Measurements from ENCODE around the gene AHCYL1. TPM values are rescaled to one million over a fixed set of nuclear protein-coding genes. Genes with fewer than 3 reads are reported as not detected.

The AHCYL1 gene
- total RNA-seq, 1 experiment from 2014 or later = 92.0 TPM

GRCh38 chr1:109990302-109990653 is 5.7 kb downstream of the AHCYL1 start:
- no peak overlapping the region for H3K4me3 ChIP-seq (replicated peaks in 1 of 2; ENCODE audit: low read depth in 1 of 2, low read length in 2 of 2)
- DNase-seq (ENCODE audit: low read depth, low spot score) (no peak), ATAC-seq (no peak)
- H2AFZ ChIP-seq (ENCODE audit: low read depth, low read length, poor library complexity, severe bottlenecking) = no peak overlapping the region
- no peaks in the 10 kb centered on the region for H3K9me3 ChIP-seq (ENCODE audit: control insufficient read depth in 1 of 2, insufficient read depth in 1 of 2, low read depth in 1 of 2, low read length in 2 of 2)
- intact Hi-C loops (cut with micrococcal nuclease) = no loop called here
- ChIA-PET CTCF (interaction anchor here (1.0 kb wide), 1 partner anchor 39 kb away, joined by 3 read pairs; no protein-coding TSS in a partner anchor), POLR2A (no interaction called here), RAD21 (ENCODE audit: low non-redundant PET in 1 of 2, low total read pairs in 2 of 2, uncharacterized antibody in 2 of 2, unreplicated experiment in 2 of 2) (no interaction called here)
- no peak for TF ChIP-seq RAD21 (IDR thresholded peaks at IDR 0.05; ENCODE audit: low read depth)
- no peak for TF ChIP-seq YY1 (IDR thresholded peaks at IDR 0.05; ENCODE audit: extremely low read depth, insufficient replicate concordance, low read depth, low read length)
- no peak for TF ChIP-seq CEBPB (IDR thresholded peaks at IDR 0.05; ENCODE audit: low read depth)
- TF ChIP-seq JUND (IDR thresholded peaks at IDR 0.05) = no peak
- no peak for TF ChIP-seq EGR1 (IDR thresholded peaks at IDR 0.05; ENCODE audit: low read depth)
- H4K20me1 ChIP-seq (ENCODE audit: insufficient read depth) = peaks cover 6% of the 10 kb centered on the region; the same call in 1 of the 2 replicates
- no peaks in the 10 kb centered on the region for H3K9me2 ChIP-seq (ENCODE audit: insufficient read depth)
- no TSS peak for BruUV-seq (replicated peaks)
- no peaks in the 10 kb centered on the region for H3K27me3 ChIP-seq (ENCODE audit: insufficient read depth, low read length)
- H3K27ac ChIP-seq (ENCODE audit: low read depth, low read length) = no peak overlapping the region
- H3K4me1 ChIP-seq (ENCODE audit: control insufficient read depth in 1 of 2, insufficient read depth in 2 of 2, low read length in 2 of 2) = peaks cover 6 to 12% of the 10 kb centered on the region in 2 experiments; a peak in 3 of 4 replicates
- peaks cover 96% of the 10 kb centered on the region for H3K79me2 ChIP-seq (ENCODE audit: insufficient read depth, low read length)
- H3K9ac ChIP-seq (ENCODE audit: low read length) = no peak overlapping the region
- no peak overlapping the region for H3K4me2 ChIP-seq (ENCODE audit: low read length)
- H3K36me3 ChIP-seq (ENCODE audit: control insufficient read depth in 1 of 2, insufficient read depth in 2 of 2, low read length in 2 of 2) = peaks cover 2 to 5% of the 10 kb centered on the region in 2 experiments; a peak in 1 of 4 replicates

- CTCF ChIA-PET = no interaction called here
- Histone ChIP-seq H3K9ac (ENCODE audit: low read length) (no peak overlapping the region), H2AFZ (ENCODE audit: low read depth, low read length, poor library complexity, severe bottlenecking) (no peak overlapping the region), H3K4me1 (ENCODE audit: control insufficient read depth in 1 of 2, insufficient read depth in 2 of 2, low read length in 2 of 2) (peaks cover 0 to under 1% of the 10 kb centered on the region in 2 experiments; a peak in 1 of 4 replicates), H3K27me3 (ENCODE audit: insufficient read depth, low read length) (no peaks in the 10 kb centered on the region), H3K9me2 (ENCODE audit: insufficient read depth) (no peaks in the 10 kb centered on the region), H3K9me3 (ENCODE audit: control insufficient read depth in 1 of 2, insufficient read depth in 1 of 2, low read depth in 1 of 2, low read length in 2 of 2) (no peaks in the 10 kb centered on the region), H4K20me1 (ENCODE audit: insufficient read depth) (peaks cover 6% of the 10 kb centered on the region; the same call in 1 of the 2 replicates), H3K4me3 (replicated peaks in 1 of 2; ENCODE audit: low read depth in 1 of 2, low read length in 2 of 2) (no peak overlapping the region), H3K4me2 (ENCODE audit: low read length) (no peak overlapping the region), H3K27ac (ENCODE audit: low read depth, low read length) (no peak overlapping the region), H3K36me3 (ENCODE audit: control insufficient read depth in 1 of 2, insufficient read depth in 2 of 2, low read length in 2 of 2) (peaks cover 3 to 5% of the 10 kb centered on the region in 2 experiments; a peak in 2 of 4 replicates), H3K79me2 (ENCODE audit: insufficient read depth, low read length) (peaks cover 96% of the 10 kb centered on the region)
- intact Hi-C loops (cut with micrococcal nuclease) = no loop called here
- BruUV-seq (replicated peaks) = no TSS peak
- POLR2A ChIA-PET = no interaction called here
- RAD21 ChIA-PET (ENCODE audit: low non-redundant PET in 1 of 2, low total read pairs in 2 of 2, uncharacterized antibody in 2 of 2, unreplicated experiment in 2 of 2) = no interaction called here
- DNase-seq (ENCODE audit: low read depth, low spot score) (no peak), ATAC-seq (no peak)
- TF ChIP-seq TCF7L2 (IDR thresholded peaks at IDR 0.05; ENCODE audit: borderline replicate concordance, extremely low read depth, insufficient read depth, insufficient read length) (no peak), POLR2AphosphoS5 (IDR thresholded peaks at IDR 0.05; ENCODE audit: low read depth, low read length) (no peak), SIN3A (IDR thresholded peaks at IDR 0.05; ENCODE audit: low read depth) (no peak), YY1 (IDR thresholded peaks at IDR 0.05; ENCODE audit: extremely low read depth, insufficient replicate concordance, low read depth, low read length) (no peak), CEBPB (IDR thresholded peaks at IDR 0.05; ENCODE audit: low read depth) (no peak), ATF3 (IDR thresholded peaks at IDR 0.05) (no peak), ZNF274 (IDR thresholded peaks at IDR 0.05; ENCODE audit: low read depth, low read length) (no peak), JUND (IDR thresholded peaks at IDR 0.05) (no peak), CBX3 (IDR thresholded peaks at IDR 0.05; ENCODE audit: low read depth) (no peak), EZH2phosphoT487 (IDR thresholded peaks at IDR 0.05; ENCODE audit: borderline replicate concordance) (no peak), ZBTB33 (IDR thresholded peaks at IDR 0.05; ENCODE audit: extremely low read depth, insufficient replicate concordance, low read length) (no peak), SRF (IDR thresholded peaks at IDR 0.05; ENCODE audit: low read depth) (no peak), RAD21 (IDR thresholded peaks at IDR 0.05; ENCODE audit: low read depth) (no peak), EZH2 (IDR thresholded peaks at IDR 0.05) (no peak), ZFX (IDR thresholded peaks at IDR 0.05) (no peak), SP1 (IDR thresholded peaks at IDR 0.05; ENCODE audit: low read depth) (no peak)
Observed at GRCh38 chr1:109991400-109991925, 6.9 kb downstream of the AHCYL1 start.
